ENCODE measurements around the gene FIBCD1.

Gene FIBCD1

DNA sequence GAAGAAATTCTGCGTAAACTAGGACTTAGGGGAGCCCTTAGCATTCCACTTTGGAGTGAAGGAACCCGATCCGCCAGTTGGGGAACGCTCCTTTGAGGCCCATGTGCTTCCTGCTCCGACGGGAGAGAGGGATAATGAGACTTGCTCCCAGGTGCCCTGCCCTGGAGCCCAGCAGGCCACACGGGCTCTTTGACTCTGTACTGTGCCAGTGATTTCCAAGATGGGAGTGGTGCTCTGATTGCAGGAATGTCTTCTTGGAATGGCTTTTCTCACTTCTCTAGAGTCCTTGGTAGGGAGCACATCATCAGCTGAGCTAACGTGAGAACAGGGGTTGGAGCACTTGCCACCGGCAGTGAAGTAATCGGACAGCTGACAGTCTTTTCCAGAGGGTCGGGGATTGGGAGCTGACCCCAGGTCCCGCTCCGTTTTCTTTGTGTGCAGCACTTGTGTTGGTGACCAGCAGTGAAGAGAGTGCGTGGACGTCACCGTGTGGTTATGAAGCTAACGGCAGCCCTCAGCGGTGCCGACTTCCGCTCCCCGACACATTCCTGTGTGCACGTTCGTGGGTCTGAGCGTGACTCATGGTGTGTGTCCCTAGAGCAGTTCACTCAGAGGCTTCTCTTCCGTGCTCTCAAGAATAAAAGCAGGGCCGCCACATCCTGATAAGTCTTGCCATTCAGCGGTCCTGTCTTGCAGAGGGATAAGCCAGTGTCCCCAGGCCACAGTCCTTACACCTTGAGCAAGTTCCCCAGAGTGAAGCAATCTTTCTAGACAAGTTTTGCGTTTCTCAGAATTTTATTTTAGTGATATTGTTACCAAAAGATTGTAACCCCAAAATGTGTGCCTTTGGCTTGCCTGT is 78.4 kb downstream of the FIBCD1 start:
- DNase-seq (ENCODE audit: insufficient read length, low spot score) (no peak), FAIRE-seq (no peak)
- no peak for TF ChIP-seq POLR2A (IDR thresholded peaks at IDR 0.05; ENCODE audit: low read depth, low read length)

DNA sequence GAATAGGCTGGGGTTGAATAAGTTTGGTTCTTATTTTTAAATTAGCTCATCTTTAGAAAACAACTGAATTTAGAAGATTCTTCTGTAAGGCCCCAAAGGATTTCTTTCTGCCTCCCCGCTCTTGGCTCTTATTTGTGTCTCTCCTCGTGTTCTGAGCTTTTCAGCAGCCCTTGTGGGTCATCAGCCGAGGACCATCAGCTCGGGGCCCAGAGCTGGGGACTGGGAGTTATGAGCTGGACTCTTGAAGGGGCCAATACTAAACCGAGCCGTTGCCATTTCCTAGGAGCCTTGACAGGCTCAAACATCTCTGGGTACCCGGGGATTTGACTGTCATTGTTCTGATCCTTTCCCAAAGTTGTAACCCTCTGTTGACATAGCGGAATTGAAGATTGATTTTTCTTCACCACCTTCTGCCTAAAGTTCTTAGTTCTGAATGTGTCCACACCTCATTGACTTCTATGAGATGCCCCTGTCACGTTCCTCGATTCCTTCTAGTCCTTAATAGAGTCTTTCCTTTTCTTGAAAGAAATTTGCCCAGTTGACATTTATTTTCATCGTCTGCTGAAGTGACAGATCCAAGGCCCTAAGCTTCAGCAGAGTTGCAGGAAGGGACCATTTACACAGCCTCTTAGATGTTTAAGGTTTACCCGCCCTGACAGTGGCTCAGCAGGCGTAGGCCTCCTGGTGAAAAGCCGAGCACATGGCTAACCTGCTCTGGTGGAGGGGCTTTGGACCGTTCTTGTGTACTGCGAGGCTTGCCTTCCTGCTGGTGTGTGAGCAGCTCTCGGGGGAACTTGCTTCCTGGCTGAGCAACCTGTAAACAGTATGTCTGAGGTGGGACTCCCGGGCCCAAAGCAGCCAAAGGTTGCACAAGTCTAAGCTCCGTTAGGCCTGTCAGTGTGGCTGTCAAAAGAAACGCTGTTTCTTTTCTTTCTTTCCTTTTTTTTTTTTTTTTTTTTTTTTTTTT is 80.0 kb downstream of the FIBCD1 start:
- FAIRE-seq (no peak), DNase-seq (ENCODE audit: insufficient read length, low spot score) (no peak)
- no peak for TF ChIP-seq POLR2A (IDR thresholded peaks at IDR 0.05; ENCODE audit: low read depth, low read length)

DNA sequence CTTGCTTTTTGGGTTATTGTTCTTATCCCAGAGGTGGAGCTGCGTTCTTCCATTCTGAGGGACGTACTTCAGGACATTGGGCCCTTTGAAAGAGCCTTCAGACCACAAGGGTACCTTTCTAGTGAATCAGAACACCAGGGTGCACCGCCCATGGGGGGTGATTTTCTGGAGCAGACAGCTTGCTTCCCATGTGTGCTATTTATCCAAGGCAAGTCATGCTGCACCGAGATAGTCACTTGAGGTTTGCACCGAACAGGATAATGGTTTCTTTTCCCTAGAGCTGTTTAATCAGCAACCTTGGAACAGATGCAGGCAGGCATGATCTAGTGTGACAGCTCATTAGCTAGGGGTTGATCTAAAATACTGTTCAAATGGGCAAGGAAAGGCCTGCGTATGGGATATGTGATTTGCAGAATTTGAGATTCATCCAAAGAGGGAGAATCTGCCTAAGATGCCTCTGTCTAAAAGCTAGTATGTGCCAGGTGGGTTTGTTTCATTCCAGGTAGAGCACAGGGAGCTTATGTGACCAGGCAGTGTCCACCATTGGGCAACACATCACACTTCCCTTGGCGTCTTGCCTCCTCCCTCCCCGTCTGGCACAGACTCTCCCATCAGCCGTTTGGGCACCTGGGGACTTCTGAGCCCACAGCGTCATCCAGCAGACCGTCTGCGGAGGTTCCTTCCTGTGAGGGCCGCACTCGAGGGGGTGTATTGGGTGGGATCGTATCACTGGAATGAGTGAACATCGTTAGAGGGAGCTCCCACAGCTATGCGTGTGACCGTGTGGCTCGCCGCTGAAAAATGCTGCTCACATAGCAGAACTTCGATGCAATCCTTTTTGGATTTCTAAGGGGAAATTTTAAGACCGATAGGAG is 80.9 kb downstream of the FIBCD1 start:
- DNase-seq (ENCODE audit: insufficient read length, low spot score) (no peak), FAIRE-seq (no peak)
- TF ChIP-seq POLR2A (IDR thresholded peaks at IDR 0.05; ENCODE audit: low read depth, low read length): no peak

DNA sequence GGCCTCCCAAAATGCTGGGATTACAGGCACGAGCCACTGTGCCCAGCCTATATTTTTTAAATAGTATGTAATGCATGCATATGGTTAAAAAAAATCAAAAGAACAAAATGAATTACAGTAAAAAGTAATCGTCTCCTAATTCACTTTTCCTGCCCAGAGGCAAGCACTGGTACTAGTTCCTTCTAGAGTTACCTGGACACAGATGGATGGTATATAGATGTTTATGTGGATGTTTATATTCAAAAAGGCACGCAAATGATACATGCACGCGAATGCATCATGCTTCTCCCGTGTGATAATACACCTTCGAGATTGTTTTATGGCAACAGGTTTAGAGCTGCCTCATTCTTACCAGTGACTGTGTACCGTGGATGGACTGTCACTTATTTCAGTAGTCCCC is 82.6 kb downstream of the FIBCD1 start:
- DNase-seq (ENCODE audit: insufficient read length, low spot score): no peak
- TF ChIP-seq POLR2A (IDR thresholded peaks at IDR 0.05; ENCODE audit: low read depth, low read length): no peak
- no peak for FAIRE-seq

DNA sequence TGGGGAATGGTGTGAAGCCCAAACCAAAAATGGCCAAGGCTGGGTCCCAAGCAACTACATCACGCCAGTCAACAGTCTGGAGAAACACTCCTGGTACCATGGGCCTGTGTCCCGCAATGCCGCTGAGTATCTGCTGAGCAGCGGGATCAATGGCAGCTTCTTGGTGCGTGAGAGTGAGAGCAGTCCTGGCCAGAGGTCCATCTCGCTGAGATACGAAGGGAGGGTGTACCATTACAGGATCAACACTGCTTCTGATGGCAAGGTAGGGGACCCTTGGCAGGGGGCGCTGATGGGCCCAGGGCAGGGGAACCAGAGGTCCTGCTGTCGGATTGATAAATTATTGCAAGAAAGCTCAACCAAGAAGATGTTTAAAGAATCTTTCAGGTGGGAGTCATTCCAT is 84.2 kb downstream of the FIBCD1 start:
- FAIRE-seq: no peak
- no peak for TF ChIP-seq POLR2A (IDR thresholded peaks at IDR 0.05; ENCODE audit: low read depth, low read length)

DNA sequence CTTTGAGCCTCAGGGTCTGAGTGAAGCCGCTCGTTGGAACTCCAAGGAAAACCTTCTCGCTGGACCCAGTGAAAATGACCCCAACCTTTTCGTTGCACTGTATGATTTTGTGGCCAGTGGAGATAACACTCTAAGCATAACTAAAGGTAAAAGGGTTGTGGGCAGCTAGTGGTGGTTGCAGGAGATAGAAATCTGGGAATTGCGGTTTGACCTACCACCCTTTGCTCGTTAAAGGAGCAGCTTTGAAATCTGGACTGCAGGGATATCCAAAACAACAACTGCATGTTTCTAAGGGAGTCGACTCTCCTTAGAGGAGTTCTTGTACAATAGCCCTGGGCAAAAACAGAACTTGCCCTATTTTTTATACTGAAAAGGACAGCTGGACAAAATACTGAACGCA is 85.0 kb downstream of the FIBCD1 start:
- TF ChIP-seq POLR2A (IDR thresholded peaks at IDR 0.05; ENCODE audit: low read depth, low read length): no peak
- FAIRE-seq (no peak), DNase-seq (ENCODE audit: insufficient read length, low spot score) (no peak)

More for the DNA sequence above, 84.2 kb downstream of the FIBCD1 start:
- DNase-seq (ENCODE audit: insufficient read length, low spot score): no peak

DNA sequence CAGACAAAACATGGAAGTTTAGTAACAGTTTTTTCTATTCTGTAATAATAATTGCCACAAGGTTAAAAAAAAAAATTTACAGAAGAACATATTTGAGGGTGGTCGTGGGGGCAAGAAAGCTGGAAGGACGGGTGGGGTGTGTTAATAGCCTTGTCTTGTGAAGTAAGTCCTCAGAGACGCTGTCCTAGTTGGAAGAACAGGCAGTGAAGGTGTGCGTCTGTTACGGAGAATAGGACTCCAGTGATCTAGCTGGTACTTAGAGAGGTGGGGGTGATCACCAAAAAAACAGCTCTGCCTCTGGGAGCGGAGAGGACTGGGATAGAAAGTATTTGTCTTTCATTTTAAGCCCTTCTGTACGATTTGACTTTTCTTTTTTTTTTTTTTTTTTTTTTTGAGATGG is 86.2 kb downstream of the FIBCD1 start:
- DNase-seq (ENCODE audit: insufficient read length, low spot score) (no peak), FAIRE-seq (no peak)
- no peak for TF ChIP-seq POLR2A (IDR thresholded peaks at IDR 0.05; ENCODE audit: low read depth, low read length)

All from H54 (cell line).